Stomach (tissue), 4 donors: Measurements from ENCODE around the gene ACKR4.

ENCODE experiments used
- CTCF ChIP-seq, 7 experiments: fragments of 450-650 bp in 4 of 7; fragments of 200-600 bp in 3 of 7; sonication (generic) in 3 of 7; IDR thresholded peaks; one replicate each; pipeline ENCODE4 v1.5.1; 2016 to 2019; ENCODE audit warnings: antibody characterized with exemption in 7 of 7, control low read depth in 2 of 7, mild to moderate bottlenecking in 1 of 7
- POLR2A ChIP-seq, 4 donors: fragments of 450-650 bp; IDR thresholded peaks; one replicate each; pipeline ENCODE4 v1.6.1; 2016; ENCODE audit warnings: antibody characterized with exemption in 4 of 4, control low read depth in 2 of 4, mild to moderate bottlenecking in 1 of 4, moderate library complexity in 1 of 4

DNA sequence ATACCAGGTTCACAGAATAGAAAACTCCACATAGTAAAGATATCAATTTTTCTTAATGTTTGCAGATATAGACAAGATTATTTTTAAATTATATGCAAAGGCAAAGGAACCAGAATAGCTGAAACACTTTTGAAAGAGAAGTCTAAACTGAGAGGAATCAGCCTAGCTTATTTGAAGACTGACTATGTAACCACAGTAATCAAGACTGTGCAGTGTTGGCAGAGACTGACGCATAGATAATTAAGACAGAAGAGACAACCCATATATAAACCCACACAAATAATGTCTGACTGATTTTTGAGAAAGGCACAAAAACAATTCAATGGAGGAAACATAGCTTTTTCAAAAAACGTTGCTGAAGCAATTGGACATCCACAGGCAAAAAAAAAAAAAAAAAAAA lies 28.6 kb upstream of the ACKR4 start:
- no peak for TF ChIP-seq CTCF (IDR thresholded peaks at IDR 0.05)
- no peak for TF ChIP-seq POLR2A (IDR thresholded peaks at IDR 0.05)
